Keratinocyte (primary cell): ENCODE measurements around the gene TRIML1.

ENCODE experiments used
- CTCF ChIP-seq, 3 experiments: IDR thresholded peaks in 1 of 3; conservative IDR thresholded peaks in 1 of 3; optimal IDR thresholded peaks in 1 of 3; 2 replicates in 2 of 3; 3 replicates in 1 of 3; pipeline versions ENCODE3 to v1.5.1; 2011; ENCODE audit warnings: low read length in 3 of 3, mild to moderate bottlenecking in 3 of 3, moderate library complexity in 2 of 3, control low read depth in 1 of 3, inconsistent platforms in 1 of 3; ENCODE audit not compliant: insufficient read depth in 2 of 3; ENCODE audit errors: extremely low read depth in 1 of 3
- EZH2 ChIP-seq: IDR thresholded peaks from one replicate; pipeline ENCODE4 v1.6.1; 2012; ENCODE audit warnings: inconsistent platforms, mild to moderate bottlenecking, low read length, moderate library complexity

DNA sequence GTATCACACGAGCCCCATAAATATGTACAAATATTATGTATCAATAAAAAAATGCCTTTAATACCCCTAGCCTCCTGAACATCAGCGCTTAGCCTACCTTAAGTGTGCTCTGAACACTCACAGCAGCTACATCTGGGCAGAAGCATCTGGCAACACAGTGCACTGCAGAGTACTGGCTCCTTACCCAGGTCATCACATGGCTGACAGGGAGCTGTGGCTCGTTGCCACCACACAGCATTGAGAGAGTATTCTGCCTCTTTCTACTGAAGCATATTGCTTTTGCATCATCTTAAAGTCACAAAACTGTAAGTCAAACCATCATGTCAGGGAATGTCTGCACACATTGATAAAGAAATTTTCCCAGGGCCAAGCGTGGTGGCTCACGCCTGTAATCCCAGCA, 55.2 kb downstream of the TRIML1 start:
- TF ChIP-seq CTCF (optimal IDR thresholded peaks at IDR 0.05 in 1 of 3, IDR thresholded peaks at IDR 0.05 in 1 of 3, conservative IDR thresholded peaks at IDR 0.05 in 1 of 3; ENCODE audit: extremely low read depth in 1 of 3, insufficient read depth in 2 of 3, low read length in 3 of 3) (no peak), EZH2 (no peak)
